GM18870 (cell line): ENCODE measurements around the gene SLC30A3.

Experiments used
- ATAC-seq: cut with Tn5 transposase; IDR thresholded peaks from one replicate; pipeline ENCODE4 v1.9.1; 2021; ENCODE audit warnings: moderate library complexity; ENCODE audit not compliant: unreplicated experiment

SLC30A3 gene

GRCh38 chr2:27261241-27261925 is 1.5 kb downstream of the SLC30A3 start:
- no peak for ATAC-seq

GRCh38 chr2:27258051-27258450 is 4.8 kb downstream of the SLC30A3 start:
- no peak for ATAC-seq

DNA sequence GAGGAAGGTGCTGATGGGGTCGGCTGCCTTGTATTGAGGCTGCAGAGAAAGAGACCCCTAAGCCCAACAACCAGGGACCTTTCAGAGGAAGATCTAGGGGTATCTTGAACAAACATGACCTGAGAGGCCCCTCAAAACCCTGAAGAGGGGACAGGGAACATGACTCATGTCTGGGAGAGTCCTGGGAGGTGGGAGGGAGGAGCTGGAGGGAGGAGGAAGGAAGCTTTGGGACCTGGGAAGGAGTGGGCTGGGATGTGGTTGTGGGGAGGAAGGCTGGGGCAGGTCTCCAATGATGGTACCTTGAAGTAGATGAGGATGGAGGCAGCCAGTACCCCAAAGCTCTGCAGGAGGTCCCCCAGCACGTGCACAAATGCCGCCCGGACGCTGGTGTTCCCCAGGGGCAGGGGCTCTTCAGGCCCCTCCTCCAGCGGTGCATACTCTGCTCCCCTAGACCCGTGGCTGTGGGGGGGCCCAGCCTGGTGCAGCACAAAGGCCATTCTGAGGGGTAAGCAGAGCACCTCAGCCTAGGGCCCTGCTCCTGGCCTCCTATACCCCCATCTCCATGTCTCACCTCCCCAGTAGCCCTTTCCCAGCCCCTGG is 5.9 kb downstream of the SLC30A3 start:
- ATAC-seq = no peak

- no peak for ATAC-seq
These were observed 7.2 kb downstream of the SLC30A3 start for GRCh38 chr2:27255660-27256059.

- ATAC-seq = no peak
These were observed 7.7 kb downstream of the SLC30A3 start for GRCh38 chr2:27255187-27255586.

DNA sequence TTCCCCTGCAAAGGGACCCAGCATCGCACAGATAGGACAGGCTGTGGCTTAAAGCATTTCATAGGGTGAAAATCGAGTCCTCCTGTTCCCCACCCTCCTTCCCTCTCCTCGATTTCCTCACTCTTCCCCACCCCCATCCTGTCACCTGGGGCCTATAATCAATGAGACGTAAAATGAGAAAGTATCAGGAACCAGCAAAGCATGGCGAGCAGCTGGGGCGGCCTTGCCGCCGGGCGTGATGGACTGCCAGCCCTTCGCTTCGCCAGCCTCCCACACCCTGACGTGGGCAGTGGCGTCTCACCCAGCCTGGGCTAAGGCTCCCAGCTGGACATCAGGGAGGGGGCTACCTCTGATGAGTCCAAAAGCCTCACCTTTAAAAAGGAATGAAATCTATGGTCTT is 11.1 kb downstream of the SLC30A3 start:
- ATAC-seq = no peak

GRCh38 chr2:27250652-27251379 is 12.0 kb downstream of the SLC30A3 start:
- no peak for ATAC-seq

GRCh38 chr2:27249891-27250651 is 12.8 kb downstream of the SLC30A3 start:
- no peak for ATAC-seq

DNA sequence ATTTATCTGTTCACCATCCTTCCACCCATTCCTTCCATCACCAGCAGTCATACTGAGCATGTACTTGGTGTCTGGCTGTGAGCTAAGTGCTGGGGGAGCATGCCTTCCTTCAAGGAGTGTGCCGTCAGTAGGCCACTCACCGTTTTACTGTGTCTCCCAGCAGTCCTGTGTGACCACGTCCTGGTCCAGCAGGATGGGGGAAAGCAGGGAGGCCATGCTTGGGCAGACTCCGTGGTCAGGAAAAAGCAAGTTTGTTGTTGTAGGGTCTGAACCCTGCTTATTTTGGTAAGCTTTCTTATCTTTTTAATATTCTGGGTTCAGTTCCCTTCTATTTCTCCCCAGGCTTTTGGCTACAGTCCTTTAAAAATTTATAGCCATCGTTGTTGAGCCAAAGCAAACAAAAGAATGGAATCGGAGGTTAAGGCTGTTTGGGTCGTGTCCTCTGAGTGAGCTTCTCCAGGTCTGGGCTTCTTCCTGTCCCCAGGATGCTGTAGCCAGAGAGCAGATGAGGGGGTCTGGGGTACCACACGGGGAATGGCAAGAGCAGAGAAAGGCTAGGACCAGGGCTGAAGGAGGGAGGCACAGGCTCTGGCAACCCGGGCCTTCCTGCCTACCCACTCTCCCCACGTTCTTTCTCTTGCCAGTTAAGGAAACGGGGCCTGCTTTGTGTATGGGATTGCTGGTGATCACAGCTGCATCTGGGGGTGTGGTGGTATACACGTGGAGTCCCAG is 13.5 kb downstream of the SLC30A3 start:
- no peak for ATAC-seq

- ATAC-seq = no peak
These were observed 15.0 kb downstream of the SLC30A3 start for GRCh38 chr2:27247893-27248292.

DNA sequence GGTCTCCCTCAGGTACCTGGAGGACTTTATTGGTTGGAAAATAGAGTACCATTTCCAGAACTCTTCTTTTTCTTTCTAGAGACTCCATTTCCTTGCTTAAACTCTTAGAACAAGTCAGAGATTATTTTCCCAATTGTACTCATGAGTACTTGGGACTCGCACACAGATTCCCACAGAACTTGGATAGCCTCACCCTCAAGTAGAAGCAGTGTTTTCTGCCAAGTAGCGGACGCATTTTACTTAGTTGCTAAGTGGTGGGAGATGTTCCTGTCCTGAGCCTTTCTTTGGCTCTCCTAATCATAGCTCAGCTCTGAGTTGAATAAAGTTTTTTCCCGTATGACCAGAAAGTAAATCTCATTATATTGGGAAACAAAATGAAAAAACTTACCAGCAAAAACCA is 17.2 kb downstream of the SLC30A3 start:
- ATAC-seq = no peak

DNA sequence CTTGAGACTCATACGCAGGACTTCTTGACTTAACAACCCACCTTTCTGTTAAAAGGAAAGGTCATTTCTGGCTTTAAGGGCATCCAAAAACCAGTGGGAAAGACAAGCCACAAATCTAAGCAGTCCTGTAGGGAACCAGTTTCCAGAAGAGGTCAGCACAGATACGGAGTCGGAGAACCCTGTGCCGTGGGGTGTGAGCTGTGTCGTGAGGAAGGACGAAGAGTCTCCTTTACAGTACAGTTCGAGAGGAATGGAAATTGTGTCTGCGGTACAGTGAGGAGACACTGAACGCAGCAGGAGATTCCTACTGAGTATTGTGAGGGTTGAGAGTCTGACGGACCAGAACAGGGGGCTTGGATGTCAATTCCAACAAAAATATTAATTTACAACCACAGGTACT is 17.7 kb downstream of the SLC30A3 start:
- no peak for ATAC-seq

GRCh38 chr2:27243391-27244130 is 19.3 kb downstream of the SLC30A3 start:
- ATAC-seq = no peak

- ATAC-seq = no peak
These were observed 20.3 kb downstream of the SLC30A3 start for GRCh38 chr2:27242614-27242951.

DNA sequence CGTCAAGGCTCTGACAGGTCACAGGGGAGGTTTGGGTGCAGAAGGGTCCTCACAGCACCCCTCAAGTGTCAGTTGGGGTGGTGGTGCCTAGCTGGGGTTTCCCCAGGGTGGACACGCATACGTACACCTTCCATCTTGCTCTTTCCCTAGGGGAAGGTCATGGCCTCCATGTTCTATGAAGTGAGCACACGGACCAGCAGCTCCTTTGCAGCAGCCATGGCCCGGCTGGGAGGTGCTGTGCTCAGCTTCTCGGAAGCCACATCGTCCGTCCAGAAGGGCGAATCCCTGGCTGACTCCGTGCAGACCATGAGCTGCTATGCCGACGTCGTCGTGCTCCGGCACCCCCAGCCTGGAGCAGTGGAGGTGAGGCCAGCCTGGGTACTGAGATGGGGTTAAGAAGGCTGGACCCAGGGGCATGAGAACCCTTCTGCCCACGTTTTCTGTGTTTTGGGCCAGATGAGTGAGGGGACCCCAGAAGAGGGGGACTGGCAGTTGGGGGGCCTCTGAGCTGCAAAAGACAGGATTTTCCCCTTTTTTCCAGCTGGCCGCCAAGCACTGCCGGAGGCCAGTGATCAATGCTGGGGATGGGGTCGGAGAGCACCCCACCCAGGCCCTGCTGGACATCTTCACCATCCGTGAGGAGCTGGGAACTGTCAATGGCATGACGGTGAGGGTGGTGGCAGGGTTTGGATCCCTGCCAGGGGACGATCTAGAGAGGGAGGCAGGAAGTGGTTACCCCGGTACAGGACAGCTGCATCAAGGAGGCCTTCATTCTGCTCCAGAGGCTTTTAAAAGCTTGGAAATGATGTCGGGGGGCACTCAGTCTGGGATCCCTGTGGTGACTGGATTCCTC is 20.9 kb downstream of the SLC30A3 start:
- ATAC-seq = no peak

DNA sequence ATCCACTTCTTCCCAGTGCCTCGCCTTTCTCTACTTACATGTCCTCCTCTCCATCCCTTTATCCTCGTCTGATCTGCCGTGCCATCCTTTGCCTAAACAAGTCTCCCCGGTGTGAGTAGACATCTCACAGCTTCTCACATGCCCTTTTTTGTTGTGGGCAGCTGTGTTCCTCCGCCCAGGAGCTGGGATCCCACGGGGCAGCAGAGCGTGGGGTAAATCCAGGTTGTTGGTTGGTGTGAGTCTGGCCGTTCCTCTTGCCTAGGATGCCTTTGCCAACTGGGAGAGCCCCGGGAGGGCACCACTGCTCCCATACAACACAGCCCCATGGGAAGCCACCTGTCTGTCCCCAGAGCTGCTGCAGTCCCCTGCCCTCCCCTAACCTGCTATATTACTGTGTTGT is 22.4 kb downstream of the SLC30A3 start:
- no peak for ATAC-seq

DNA sequence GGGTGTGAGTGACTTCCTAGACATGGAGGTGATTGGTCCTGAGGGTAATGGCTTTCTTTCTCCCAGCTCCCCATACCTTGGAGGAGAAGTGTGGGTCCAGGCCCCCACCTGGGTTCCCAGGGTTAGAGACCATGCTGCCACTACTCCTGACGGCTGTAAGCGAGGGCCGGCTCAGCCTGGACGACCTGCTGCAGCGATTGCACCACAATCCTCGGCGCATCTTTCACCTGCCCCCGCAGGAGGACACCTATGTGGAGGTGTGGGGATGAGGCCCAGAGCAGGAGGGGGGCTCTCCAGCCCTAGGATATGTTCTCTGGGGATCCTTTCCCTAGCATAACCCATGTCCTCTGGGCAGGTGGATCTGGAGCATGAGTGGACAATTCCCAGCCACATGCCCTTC is 23.9 kb downstream of the SLC30A3 start:
- ATAC-seq = no peak

GRCh38 chr2:27237341-27237945 is 25.4 kb downstream of the SLC30A3 start:
- ATAC-seq = no peak

DNA sequence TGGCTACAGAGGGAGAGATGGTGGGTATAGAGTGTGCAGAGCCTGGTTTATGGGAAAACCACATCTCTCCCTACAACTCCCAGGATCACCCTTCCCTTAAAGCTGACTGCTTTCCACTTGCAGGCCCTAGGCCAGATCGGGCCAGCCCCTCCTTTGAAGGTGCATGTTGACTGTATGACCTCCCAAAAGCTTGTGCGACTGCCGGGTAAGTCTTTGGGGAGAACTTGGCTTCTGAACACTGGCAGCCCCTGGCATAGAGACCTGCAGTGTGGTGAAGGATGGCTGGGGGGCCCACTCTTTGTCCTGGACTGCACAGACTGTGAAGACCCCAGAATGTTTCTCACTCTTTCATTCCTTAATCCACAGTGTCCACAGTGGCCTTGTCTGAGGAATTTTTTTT is 26.2 kb downstream of the SLC30A3 start:
- no peak for ATAC-seq
